GM19240 (cell line): ENCODE data around the gene TPSG1.
"Not testable (repeated sequence)": the region's sequence is repeated elsewhere in the genome, so short reads cannot be mapped to it uniquely, and the experiment has no call there.

Experiments
- DNase-seq: peaks from one replicate; pipeline ENCODE4 v3.0.0; 2011; ENCODE audit warnings: low spot score; ENCODE audit not compliant: insufficient read length

Gene TPSG1

DNA sequence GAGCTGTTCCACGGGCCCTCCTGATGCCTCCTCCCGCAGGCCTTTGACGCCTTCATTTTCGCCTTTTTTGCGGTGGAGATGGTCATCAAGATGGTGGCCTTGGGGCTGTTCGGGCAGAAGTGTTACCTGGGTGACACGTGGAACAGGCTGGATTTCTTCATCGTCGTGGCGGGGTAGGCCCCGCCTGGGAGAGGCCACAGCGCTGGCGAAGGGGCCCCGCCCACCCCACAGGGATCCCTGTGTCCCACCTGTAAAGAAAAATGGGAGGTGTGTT lies 29.7 kb downstream of the TPSG1 start:
- DNase-seq, result no peak

DNA sequence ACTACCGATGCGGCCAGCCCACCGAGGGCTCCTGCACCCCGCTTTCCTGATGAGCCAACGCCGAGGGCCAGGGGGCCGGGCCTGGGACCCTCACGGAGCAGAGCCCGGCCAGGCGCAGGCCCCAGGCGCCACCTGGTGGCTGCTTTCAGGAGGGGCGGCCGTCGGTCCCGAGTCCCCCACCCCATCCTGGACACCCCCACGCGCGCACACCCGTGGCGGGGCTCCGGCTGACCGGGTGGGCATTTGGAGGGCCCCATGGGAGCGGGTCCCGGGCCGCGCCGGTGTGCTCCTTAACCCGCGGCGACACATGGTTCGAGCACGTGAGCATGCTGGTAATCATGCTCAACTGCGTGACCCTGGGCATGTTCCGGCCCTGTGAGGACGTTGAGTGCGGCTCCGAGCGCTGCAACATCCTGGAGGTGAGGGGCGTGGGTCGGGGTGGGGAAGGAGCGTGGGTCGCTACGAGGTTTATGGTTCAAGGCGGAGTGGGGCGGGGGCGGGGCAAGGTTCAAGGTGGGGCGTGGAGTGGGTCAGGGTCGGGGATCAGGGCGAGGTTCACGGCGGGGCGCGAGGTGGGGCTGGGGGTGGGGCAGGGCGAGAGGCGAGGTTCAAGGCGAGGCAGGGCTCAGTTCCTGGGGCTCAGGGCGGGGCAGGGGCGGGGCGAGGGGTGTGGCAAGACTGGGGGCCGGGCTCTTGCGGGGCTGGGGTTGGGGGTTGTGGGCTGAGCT lies 30.2 kb downstream of the TPSG1 start:
- DNase-seq, result no peak

DNA sequence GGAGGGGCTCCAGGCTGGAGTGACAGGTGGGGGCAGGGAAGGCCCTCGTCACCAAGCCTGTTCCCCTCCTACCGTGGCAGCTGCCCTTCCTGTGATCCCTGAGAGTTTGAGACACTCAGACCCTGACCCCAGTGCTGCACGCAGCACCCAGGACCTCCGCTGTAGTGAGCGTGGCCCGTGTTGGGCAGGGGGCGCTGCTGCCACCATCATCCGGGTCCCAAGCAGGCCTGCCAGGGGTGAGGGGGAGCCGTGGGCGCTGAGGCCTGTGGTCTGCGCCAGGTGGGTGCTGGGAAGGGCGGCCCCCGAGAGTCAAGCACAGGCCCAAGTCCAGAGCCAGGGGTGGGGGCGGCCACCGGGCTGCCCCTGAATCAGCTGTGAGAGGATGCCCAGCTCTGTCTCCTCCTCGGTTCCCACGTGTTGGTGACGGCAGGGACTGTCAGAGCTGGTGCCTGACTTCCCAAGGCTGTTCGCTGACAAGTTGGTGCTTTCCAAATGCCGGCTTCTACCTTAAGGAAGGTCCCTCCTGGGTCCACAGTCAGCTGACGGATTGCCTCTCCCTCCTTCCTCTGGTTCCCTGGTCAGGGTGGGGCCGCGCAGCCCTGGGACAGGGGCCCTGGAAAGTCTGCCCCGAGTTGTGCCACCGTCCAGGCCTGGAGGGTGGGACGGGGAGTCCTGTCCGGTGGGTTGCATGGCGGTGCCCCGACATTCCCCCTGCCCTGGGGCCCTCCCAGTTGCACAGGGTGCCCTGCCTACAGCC lies 31.1 kb downstream of the TPSG1 start:
- DNase-seq, result no peak

DNA sequence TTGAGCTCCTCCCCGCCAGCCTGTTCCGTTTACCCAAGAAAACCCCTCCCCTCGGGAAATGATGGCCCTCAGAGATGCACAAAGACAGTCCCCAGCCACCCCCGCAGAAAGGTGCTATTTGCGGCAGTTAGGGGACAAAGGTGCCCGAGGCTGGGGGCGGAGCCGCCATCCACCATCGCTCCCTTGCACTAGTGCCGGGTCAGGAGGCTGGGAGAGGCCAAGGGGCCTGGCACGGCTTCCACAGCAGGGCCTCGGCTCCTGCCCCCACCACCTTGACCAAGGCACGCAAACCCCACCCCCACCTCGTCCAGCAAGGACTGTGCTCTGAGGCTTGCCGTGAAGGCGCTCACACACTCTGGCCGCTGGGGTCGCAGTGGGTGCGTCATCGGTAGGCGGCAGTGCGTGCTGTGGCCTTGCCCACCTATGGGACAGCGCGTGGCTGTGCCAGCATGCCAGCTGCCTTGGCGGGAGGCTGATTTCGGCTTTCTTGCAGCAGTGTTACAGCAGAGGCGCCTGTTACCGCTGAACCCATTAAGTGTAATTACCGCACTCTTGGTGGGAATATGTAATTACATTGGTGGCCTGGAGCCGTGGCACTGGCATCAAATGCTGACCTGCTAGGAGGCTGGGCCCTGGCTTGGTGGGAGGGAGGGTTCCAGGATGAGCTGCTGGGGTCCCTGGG lies 31.8 kb downstream of the TPSG1 start:
- no peak for DNase-seq

DNA sequence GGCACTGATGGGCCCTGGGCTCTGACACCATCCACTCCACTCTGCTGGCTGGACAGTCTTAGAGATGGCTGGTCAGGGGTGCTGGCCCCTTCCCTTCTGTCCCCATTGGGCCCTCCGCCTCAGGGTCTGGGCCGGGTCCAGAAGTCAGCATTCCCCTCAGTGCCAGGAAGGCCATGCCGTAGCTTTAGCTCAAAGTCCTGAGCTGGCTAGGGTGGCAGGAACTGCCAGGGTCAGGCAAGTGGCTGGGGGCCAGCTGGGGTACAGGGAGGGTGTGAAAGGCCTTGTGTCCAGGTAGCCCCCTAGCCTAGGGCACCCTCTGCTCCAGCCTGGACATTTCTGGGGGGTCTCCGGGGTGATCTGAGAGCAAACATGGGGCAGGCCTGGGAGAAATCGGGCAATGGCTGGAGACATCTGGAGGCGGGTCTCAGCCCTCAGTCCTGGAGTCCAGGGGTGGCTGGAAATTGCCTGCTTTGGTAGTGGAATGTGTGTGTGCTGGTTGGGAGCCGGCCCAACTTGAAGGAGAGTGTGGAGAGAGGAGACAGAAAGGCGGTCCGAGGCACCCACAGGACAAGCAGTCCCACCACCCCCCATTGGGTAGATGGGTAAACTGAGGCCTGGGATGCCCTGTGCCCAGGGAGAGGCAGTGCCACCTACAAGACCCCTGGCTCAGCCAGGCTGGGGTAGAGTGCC lies 32.5 kb downstream of the TPSG1 start:
- no peak for DNase-seq

DNA sequence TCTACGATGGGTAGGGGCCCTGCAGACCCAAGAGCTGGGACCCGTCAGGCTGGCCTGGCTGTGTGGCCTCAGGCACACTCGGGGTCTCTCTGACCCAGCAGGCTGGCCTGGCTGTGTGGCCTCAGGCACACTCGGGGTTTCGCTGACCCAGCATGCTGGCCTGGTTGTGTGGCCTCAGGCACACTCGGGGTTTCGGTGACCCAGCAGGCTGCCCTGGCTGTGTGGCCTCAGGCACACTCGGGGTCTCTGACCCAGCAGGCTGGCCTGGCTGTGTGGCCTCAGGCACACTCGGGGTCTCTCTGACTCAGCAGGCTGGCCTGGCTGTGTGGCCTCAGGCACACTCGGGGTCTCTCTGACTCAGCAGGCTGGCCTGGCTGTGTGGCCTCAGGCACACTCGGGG lies 34.3 kb downstream of the TPSG1 start:
- DNase-seq, result not testable (repeated sequence)

DNA sequence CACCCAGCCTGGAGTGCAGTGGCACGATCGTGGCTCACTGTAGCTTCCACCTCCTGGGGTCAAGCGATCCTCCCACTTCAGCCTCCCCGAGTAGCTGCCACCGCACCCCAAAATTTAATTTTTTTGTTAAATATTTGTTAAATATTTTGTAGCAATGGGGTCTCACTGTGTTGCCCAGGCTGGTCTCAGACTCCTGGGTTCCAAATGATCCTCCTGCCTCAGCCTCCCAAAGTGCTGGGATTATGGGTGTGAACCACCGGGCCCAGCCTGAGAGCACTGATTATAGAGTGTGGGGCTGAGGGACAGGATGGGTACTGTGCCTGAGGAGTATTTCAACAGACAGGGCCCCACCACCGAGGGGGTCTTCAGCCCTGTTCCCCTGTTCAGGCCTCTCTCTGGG lies 35.6 kb downstream of the TPSG1 start:
- no peak for DNase-seq

DNA sequence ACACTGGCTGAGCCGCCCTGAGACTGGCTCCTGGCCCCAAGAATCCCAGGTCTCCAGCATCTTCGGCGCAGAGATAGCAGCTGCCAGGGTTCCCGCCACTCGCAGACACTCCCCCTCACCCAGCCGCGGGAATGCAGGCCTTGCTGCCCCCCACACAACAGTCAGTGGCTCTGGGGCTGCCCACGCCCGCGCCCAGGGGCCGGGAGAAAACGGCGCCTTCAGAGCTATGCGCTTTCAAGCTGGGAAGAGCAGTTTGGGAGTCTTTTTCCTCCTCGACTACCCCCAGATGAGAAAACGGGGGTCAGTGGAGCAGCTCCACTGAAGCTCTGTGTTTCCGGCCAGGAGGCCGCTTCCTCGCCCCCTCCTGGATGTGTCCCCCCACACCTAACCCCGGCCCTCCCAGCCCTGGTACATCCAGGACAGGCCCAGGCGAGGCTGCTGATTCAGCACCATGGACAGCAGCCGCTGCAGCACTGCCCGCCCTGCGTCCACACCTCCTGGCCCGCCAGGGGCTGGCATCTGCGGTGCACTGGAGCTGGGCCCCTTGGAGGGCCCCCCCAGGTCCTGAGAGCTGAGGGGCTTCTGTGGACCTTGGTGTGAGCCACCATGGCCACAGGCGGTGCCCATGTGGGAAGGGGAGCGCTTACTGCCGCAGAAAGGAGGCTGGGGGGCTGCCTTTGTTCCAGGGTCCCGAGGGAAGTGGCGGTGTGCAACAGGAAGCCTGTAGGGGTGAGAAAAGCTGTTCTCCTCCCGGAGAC lies 36.5 kb downstream of the TPSG1 start:
- no peak for DNase-seq

DNA sequence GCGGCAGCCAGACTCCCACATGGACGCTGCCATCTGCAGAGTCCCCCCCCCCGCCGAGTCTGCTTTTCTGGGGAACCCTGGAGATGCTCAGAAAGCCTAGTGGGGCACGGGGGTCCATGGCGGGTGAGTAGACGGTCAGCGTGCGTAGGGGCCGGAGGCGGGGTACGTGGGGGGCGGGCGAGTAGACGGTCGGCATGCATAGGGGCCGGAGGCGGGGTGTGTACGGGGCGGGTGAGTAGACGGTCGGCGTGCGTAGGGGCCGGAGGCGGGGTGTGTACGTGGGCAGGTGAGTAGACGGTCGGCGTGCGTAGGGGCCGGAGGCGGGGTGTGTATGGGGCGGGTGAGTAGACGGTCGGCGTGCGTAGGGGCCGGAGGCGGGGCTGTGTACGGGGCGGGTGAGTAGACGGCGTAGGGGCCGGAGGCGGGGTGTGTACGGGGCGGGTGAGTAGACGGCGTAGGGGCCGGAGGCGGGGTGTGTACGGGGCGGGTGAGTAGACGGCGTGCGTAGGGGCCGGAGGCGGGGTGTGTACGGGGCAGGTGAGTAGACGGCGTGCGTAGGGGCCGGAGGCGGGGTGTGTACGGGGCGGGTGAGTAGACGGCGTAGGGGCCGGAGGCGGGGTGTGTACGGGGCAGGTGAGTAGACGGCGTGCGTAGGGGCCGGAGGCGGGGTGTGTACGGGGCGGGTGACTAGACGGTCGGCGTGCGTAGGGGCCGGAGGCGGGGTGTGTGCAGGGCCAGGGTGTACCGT lies 39.4 kb downstream of the TPSG1 start:
- not testable (repeated sequence) for DNase-seq

DNA sequence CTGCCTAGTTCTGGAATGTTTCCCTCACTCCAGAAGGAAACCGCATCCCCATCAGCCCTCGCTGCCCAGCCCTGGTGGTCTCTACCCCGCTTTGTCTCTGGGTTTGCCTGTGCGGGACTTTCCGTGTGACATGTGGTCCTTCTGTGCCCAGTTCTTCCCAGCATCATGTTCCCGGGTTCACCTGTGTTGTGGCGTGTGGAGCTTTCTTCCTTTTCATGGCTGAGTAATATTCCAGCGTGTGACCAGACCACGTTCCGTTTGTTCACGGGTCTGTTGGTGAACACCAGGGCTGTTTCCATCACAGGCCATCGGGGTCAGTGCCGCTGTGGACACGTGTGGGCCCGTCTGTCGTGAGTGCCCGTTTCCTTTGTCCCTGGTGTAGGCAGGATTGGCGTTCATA lies 40.1 kb downstream of the TPSG1 start:
- DNase-seq, result no peak

DNA sequence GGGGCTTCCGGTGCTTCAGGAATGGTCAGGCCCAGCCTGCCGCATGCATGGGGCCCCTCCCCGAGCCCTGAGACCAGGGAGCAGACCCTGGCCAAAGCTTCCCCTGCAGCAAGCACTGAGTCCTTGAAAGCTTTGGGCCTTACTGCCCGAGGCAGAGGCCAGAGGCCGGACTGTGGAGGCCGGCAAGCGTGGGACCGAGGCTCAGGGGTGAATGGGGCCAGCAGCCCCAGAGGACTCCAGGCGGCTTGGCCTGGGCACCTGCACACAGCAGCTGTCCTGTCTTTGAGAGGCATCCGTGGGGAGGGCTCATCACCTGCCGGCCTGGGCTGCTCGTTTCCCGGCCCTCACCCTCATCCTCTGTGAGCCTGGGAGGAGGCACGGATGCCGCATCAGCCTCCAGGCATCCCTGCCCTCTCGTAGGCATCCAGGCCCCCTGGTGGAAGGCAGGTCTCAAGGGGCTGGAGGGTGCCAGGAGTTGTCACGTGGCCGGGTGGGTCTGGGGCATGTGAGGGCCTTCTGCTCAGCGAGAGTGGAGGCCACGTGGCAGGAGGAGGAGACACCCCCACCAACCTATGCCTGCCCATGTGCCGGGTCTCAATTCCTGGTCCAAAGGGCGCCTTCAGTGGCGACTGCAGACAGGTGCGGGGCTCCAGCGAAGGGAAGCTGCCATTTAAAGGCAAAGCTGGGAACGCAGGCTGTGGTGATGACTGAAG lies 40.8 kb downstream of the TPSG1 start:
- no peak for DNase-seq

DNA sequence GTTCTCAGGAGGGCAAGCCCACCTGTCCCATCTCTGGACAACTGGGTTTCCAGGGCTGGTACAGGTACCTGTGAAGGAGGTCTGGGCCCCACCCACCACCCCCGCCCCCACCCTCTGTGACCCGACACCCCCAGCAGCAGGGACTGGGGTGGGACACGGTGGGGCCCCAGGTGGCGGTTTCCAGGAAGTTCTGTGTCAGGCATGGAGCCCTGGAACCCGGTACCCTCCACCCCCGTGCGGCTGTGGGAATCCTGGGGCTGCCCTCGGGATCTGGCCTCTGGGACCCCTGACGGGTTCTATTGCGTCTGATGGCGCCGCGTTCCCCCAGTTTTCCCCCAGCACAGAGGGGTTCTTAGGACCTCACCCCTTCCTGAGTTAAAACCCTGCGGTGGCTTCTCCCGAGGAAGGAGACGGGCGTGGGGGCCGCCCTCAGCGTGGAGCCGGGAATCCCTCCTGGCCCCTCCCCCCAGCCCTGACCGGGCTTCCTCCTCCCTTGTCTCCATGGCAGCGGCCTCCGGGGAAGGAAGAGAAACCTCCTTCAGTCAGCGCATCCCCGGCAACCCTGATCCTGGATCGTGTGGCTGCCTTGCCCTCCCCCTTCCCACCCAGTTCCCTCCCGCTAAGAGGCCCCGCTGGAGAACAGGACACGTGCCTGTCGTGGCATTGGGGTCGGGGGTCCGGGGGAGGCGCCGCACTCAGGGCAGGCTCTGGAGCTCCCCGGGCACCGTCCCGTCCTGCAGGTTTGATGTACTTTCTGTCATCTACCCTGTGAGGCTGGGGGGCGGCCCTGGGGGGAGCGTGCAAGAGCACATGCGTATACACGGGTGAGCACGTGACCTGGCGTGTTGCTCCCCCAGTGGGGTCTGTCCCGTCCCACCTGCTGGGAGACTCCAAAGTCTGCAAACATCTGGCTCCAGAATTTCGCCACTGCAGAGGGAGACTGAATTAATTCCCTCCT lies 41.8 kb downstream of the TPSG1 start:
- DNase-seq, result no peak

DNA sequence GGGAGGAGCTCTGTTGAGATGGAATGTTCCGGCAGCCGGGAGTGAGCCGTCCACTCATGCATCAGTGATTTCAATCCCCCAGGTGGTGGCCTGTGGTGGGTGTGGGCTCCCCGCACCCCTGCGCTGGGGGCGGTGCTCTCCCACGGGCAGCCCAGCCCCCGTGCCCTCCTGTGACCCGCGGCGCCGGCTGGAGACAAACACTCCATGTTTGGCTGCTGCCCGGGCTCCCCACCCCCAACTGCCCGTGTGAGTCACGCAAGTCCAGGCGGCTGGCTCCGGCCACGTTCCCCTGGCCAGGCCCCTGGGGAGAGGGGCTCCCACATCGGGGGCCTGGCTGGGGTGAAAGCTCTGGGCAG lies 42.8 kb downstream of the TPSG1 start:
- DNase-seq, result no peak

DNA sequence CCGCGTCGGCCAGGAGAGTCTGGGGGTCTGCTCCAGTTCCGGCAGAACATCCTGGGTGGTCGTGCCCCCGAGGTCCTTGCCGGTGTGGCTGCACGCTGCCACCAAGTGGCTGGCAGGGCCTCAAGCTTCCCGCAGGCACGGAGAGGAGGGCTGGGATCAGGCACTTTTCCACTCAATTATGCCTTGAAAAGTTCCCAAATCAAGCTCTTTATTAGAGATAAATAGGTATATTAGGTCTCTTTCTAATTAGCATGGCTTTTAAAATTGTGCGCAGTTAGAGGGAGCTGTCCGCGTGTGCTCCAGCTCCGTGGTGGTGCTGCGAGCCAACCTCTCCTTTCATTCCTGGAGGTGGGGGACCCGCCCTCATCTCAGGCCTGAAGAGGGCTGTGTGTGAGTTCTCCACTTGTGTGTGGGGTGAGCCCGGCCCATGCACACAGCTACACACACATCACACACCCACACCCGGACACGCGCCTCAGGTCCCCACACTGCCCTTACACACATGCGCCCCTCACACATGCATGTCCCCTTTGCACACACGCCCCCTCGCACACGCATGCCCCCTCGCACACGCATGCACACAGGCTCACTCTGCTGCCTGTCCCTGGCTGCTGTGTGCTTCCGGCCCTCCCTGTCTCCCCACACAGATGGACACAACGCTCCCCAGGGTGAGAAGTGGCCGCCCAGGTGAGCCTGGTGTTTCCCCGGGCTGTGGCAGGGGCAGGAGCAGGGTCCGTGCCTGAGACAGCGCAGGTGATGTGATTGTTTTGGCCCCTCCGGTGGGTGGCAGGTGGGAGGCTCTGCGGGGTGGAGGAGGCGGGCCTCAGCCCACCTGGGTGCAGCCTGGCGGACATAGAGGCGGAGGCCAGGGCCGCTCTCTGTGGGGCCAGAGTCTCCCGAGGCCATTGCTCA lies 43.4 kb downstream of the TPSG1 start:
- no peak for DNase-seq

DNA sequence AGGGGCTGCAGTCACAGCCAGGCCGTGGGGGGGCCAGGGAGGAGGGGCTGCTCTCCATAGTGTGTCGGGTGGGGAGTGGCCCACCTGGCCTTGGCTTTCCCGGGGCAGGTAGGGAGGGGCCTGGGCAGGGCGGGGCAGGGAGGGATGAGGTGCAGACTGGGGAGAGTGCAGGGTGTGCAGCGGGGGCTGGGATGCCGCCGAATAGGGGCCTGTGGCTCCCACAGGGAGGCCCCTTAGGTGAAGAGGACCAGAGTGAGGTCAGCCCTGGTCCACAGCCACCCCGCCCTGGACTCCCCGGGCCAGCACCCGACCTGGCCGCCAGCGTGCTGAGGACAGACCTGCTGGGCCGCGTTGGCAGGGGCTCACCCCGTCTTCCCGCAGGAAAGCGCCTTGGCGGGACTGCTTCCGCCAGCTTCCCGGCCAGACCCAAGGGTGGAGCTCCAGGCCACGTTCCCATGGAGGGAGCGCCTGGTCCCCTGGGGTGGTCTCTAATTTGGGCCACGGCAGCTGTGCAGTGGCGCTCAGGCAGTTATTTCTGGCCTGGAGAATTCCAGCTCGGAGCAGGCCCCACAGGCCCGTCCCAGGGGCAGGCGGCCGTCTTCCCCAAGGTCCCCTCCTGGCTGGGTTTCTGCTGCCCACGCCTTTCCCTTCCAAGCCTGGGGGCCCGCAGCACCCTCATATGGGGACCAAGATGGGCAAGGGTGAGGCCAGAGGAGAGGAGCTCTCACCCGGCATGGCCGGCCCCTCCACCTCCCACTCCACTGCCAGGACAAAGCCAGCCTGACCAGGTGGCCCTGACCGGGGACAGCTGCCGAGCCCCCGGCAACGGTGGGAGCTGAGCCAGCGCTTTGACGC lies 44.3 kb downstream of the TPSG1 start:
- DNase-seq, result no peak

DNA sequence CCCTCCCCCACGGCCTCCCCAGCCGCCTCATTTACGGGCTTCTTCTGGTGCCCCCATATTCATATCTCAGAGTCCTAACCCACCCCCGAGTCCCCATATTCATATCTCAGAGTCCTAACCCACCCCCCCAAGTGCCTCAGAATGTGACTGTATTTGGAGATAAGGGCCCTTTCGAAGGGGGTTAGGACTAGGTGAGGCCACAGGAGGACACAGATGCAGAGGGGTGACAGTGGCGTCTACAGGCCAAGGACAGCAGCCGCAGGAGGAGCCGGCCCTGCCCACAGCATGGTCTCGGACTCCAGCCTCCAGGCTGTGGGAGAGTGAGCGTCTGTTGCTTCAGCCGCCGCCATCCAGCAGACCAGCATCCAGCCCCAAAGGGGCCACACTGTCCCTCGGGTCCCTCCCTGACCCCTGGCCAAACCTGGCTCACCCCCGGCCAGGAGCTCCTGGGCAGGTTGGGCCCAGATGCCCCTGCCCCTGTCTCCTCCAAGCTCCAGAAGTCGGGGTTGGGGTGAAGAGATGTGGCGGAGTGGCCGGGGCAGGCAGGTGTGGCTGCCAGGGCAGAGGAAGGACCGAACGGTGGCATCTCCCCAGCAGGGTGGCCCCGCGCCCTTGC lies 46.7 kb downstream of the TPSG1 start:
- no peak for DNase-seq

DNA sequence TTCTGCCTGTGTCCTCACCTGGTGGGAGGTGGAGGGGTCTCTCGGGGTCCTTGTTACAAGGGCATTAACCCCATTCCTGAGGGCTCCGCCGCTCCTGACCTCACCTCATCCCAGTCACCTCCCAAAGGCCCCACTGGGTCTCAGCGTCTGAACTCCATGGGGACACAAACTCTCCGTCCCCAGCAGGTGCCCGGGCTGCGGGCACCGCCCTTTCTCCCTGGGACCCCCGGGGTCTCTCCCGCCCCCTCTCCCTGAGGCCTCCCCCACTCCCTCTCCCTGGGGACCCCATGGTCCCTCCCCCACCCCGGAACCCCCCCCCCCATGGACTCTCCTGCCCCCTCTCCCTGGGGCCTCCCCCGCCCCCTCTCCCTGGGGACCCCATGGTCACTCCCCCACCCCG lies 47.3 kb downstream of the TPSG1 start:
- no peak for DNase-seq
